HEK293 (cell line): Measurements from ENCODE around the gene CHCHD6.

Source experiments
- CTCF ChIA-PET: fragments of 350-600 bp; formaldehyde crosslinking; extraction: SDS; loops from one replicate; lab custom pipeline; 2021; ENCODE audit warnings: antibody characterized with exemption; lab: Yijun Ruan, JAX
- POLR2A ChIA-PET: fragments of 300-600 bp; formaldehyde crosslinking; extraction: SDS; loops from one replicate; lab custom pipeline; 2020; ENCODE audit warnings: antibody characterized with exemption, inconsistent platforms; lab: Yijun Ruan, JAX
- H3K27ac ChIP-seq: fragments of 200-500 bp; sonication (Bioruptor generic); 2 replicates; pipeline ENCODE4 v1.5.1; 2014; ENCODE audit warnings: low read depth, low read length, control low read depth, inconsistent platforms; ENCODE audit errors: extremely low read depth
- H3K36me3 ChIP-seq, 2 experiments: fragments of 200-500 bp in 1 of 2; sonication (Bioruptor generic) in 1 of 2; 1 replicate in 1 of 2; 2 replicates in 1 of 2; pipeline ENCODE4 v1.5.1; 2014 to 2017; ENCODE audit warnings: inconsistent platforms in 2 of 2, low read length in 2 of 2; ENCODE audit not compliant: control insufficient read depth in 2 of 2, insufficient read depth in 1 of 2
- H3K4me1 ChIP-seq: fragments of 200-500 bp; sonication (Bioruptor generic); 2 replicates; pipeline ENCODE4 v1.5.1; 2014; ENCODE audit warnings: mild to moderate bottlenecking, low read length, inconsistent platforms; ENCODE audit not compliant: control insufficient read depth, insufficient read depth
- H3K4me3 ChIP-seq: 2 replicates; pipeline ENCODE4 v1.5.1; 2011; ENCODE audit warnings: low read depth, mild to moderate bottlenecking, control low read depth, low read length, moderate library complexity
- H3K9me3 ChIP-seq: fragments of 200-500 bp; sonication (Bioruptor generic); 2 replicates; pipeline ENCODE4 v1.5.1; 2014; ENCODE audit warnings: low read depth, low read length, inconsistent platforms; ENCODE audit not compliant: control insufficient read depth, insufficient read depth
- EGR2 ChIP-seq: fragments of 450-650 bp; formaldehyde crosslinking; IDR thresholded peaks from 2 replicates; pipeline ENCODE4 v1.5.1; 2016; ENCODE audit warnings: low read depth, missing biosample characterization, missing genetic modification characterization
- HOXC10 ChIP-seq: sonication (generic); formaldehyde crosslinking; IDR thresholded peaks from 2 replicates; pipeline ENCODE4 v1.8.1; 2023; ENCODE audit warnings: mild to moderate bottlenecking, missing genetic modification reagents
- OVOL3 ChIP-seq: fragments of 450-650 bp; formaldehyde crosslinking; IDR thresholded peaks from 2 replicates; pipeline ENCODE4 v1.5.1; 2016; ENCODE audit warnings: missing biosample characterization, missing genetic modification characterization
- PRDM1 ChIP-seq: fragments of 450-650 bp; formaldehyde crosslinking; IDR thresholded peaks from 2 replicates; pipeline ENCODE4; 2016; ENCODE audit warnings: missing biosample characterization, missing genetic modification characterization
- SALL2 ChIP-seq: fragments of 450-650 bp; formaldehyde crosslinking; IDR thresholded peaks from 2 replicates; pipeline ENCODE4 v1.5.0; 2017; ENCODE audit warnings: missing biosample characterization, mild to moderate bottlenecking, missing genetic modification characterization, borderline replicate concordance
- SCRT1 ChIP-seq: fragments of 450-650 bp; formaldehyde crosslinking; IDR thresholded peaks from 2 replicates; pipeline ENCODE4 v1.5.1; 2016; ENCODE audit warnings: missing biosample characterization, missing genetic modification characterization, borderline replicate concordance
- WT1 ChIP-seq: fragments of 450-650 bp; formaldehyde crosslinking; IDR thresholded peaks from 2 replicates; pipeline ENCODE4 v1.5.1; 2016; ENCODE audit warnings: missing biosample characterization, missing genetic modification characterization
- YY2 ChIP-seq: fragments of 450-650 bp; formaldehyde crosslinking; IDR thresholded peaks from 2 replicates; pipeline ENCODE4 v1.5.1; 2016; ENCODE audit warnings: missing biosample characterization, missing genetic modification characterization
- ZBTB21 ChIP-seq: fragments of 450-650 bp; formaldehyde crosslinking; IDR thresholded peaks from 2 replicates; pipeline ENCODE4 v1.5.1; 2017; ENCODE audit warnings: missing biosample characterization, missing genetic modification characterization
- ZFHX2 ChIP-seq: fragments of 450-650 bp; formaldehyde crosslinking; conservative IDR thresholded peaks from 2 replicates; pipeline ENCODE4 v1.5.1; 2016; ENCODE audit warnings: missing biosample characterization, missing genetic modification characterization
- ZFP41 ChIP-seq: fragments of 450-650 bp; formaldehyde crosslinking; IDR thresholded peaks from 2 replicates; pipeline ENCODE4 v1.5.1; 2016; ENCODE audit warnings: missing biosample characterization, missing genetic modification characterization, borderline replicate concordance
- ZNF19 ChIP-seq: fragments of 450-650 bp; formaldehyde crosslinking; IDR thresholded peaks from 2 replicates; pipeline ENCODE4; 2016; ENCODE audit warnings: missing biosample characterization, missing genetic modification characterization, low read depth
- ZNF311 ChIP-seq: fragments of 450-650 bp; formaldehyde crosslinking; IDR thresholded peaks from 2 replicates; pipeline ENCODE4 v1.5.1; 2017; ENCODE audit warnings: missing biosample characterization, missing genetic modification characterization, borderline replicate concordance
- ZNF335 ChIP-seq: fragments of 450-650 bp; formaldehyde crosslinking; conservative IDR thresholded peaks from 2 replicates; pipeline ENCODE4 v1.5.1; 2016; ENCODE audit warnings: missing biosample characterization, missing genetic modification characterization
- ZNF404 ChIP-seq: fragments of 450-650 bp; formaldehyde crosslinking; IDR thresholded peaks from 2 replicates; pipeline ENCODE4 v1.5.1; 2017; ENCODE audit warnings: missing biosample characterization, missing genetic modification characterization
- ZNF510 ChIP-seq: fragments of 450-650 bp; formaldehyde crosslinking; IDR thresholded peaks from 2 replicates; pipeline ENCODE4 v1.5.1; 2018; ENCODE audit warnings: mild to moderate bottlenecking, missing genetic modification characterization, missing biosample characterization; ENCODE audit not compliant: insufficient replicate concordance
- ZNF544 ChIP-seq: fragments of 450-650 bp; formaldehyde crosslinking; IDR thresholded peaks from 2 replicates; pipeline ENCODE4 v1.5.0; 2017; ENCODE audit warnings: missing biosample characterization, missing genetic modification characterization
- ZNF549 ChIP-seq: fragments of 450-650 bp; IDR thresholded peaks from 2 replicates; pipeline ENCODE4 v1.5.1; 2018; ENCODE audit warnings: missing biosample characterization, missing genetic modification characterization, mild to moderate bottlenecking, inconsistent platforms, moderate library complexity
- ZNF555 ChIP-seq: fragments of 450-650 bp; formaldehyde crosslinking; conservative IDR thresholded peaks from 2 replicates; pipeline ENCODE4 v1.5.1; 2017; ENCODE audit warnings: missing biosample characterization, mild to moderate bottlenecking, missing genetic modification characterization, inconsistent platforms
- ZNF558 ChIP-seq: fragments of 450-650 bp; formaldehyde crosslinking; IDR thresholded peaks from 2 replicates; pipeline ENCODE4 v1.5.1; 2016; ENCODE audit warnings: missing biosample characterization, missing genetic modification characterization
- ZNF624 ChIP-seq: fragments of 450-650 bp; formaldehyde crosslinking; IDR thresholded peaks from 2 replicates; pipeline ENCODE4 v1.5.1; 2017; ENCODE audit warnings: missing biosample characterization, missing genetic modification characterization
- ZNF692 ChIP-seq: fragments of 450-650 bp; formaldehyde crosslinking; IDR thresholded peaks from 2 replicates; pipeline ENCODE4 v1.5.1; 2016; ENCODE audit warnings: missing biosample characterization, missing genetic modification characterization

CHCHD6 gene

GRCh38 chr3:126753191-126754160 lies 49.4 kb downstream of the CHCHD6 start:
- TF ChIP-seq ZFHX2 (0 out of 2 replicates have a peak, but pooled peaks have one; percentile 17), EGR2 (peak; percentile 38), YY2 (tag by site-specific recombination) (no peak), SCRT1 (tag by site-specific recombination) (no peak), ZNF19 (no peak), ZNF311 (tag by site-specific recombination) (no peak), HOXC10 (CRISPR knock-in tag) (no peak)
- TF ChIP-seq, all 188 proteins: peak for 2
- POLR2A ChIA-PET = no interaction called here
- Histone ChIP-seq H3K9me3 (no peaks in the 10 kb centered on the region), H3K4me3 (no peak overlapping the region), H3K4me1 (no peaks in the 10 kb centered on the region), H3K36me3 (no peaks in the 10 kb centered on the region), H3K27ac (no peak overlapping the region)
- CTCF ChIA-PET = interaction anchor here (0.7 to 2.9 kb wide), 10 partner anchors 14 to 702 kb away, joined by 3 to 11 read pairs (median 3); no protein-coding TSS in a partner anchor

GRCh38 chr3:126755866-126756265 lies 51.8 kb downstream of the CHCHD6 start:
- no peak overlapping the region for H3K27ac ChIP-seq
- ChIA-PET POLR2A (no interaction called here), CTCF (interaction anchor here (0.7 kb wide), 1 partner anchor 301 kb away, joined by 3 read pairs; no protein-coding TSS in a partner anchor)
- no peak overlapping the region for H3K4me3 ChIP-seq
- H3K36me3 ChIP-seq = no peaks in the 10 kb centered on the region
- no peaks in the 10 kb centered on the region for H3K4me1 ChIP-seq
- TF ChIP-seq ZNF549 (tag by site-specific recombination) (no peak), ZNF335 (tag by site-specific recombination) (no peak), ZBTB21 (no peak), ZNF692 (tag by site-specific recombination) (no peak), SALL2 (tag by site-specific recombination) (no peak), ZNF544 (tag by site-specific recombination) (no peak), ZNF510 (tag by site-specific recombination) (no peak)
- TF ChIP-seq, all 188 proteins: peak for 0
- H3K9me3 ChIP-seq = no peaks in the 10 kb centered on the region

GRCh38 chr3:126758026-126758425 lies 54.0 kb downstream of the CHCHD6 start:
- no peaks in the 10 kb centered on the region for H3K9me3 ChIP-seq
- H3K4me3 ChIP-seq = no peak overlapping the region
- TF ChIP-seq ZNF692 (tag by site-specific recombination) = no peak
- TF ChIP-seq ZNF624 (tag by site-specific recombination) = no peak
- TF ChIP-seq ZNF335 (tag by site-specific recombination) = no peak
- TF ChIP-seq ZFP41 = no peak
- TF ChIP-seq OVOL3 (tag by site-specific recombination) = no peak
- TF ChIP-seq ZNF555 (tag by site-specific recombination) = no peak
- TF ChIP-seq ZNF404 (tag by site-specific recombination) = no peak
- no peak for TF ChIP-seq PRDM1 (tag by site-specific recombination)
- no peak for TF ChIP-seq ZNF558 (tag by site-specific recombination)
- no peak for TF ChIP-seq WT1 (tag by site-specific recombination)
- TF ChIP-seq, all 188 proteins: peak for 0
- Histone ChIP-seq H3K4me1 (no peaks in the 10 kb centered on the region), H3K36me3 (no peaks in the 10 kb centered on the region), H3K27ac (no peak overlapping the region)
- CTCF ChIA-PET = interaction anchor here (1.1 kb wide), 1 partner anchor 224 kb away, joined by 3 read pairs; the partner anchor contains the start of gene PLXNA1
- POLR2A ChIA-PET = no interaction called here
